ENCODE results near the gene PPM1H. TPM values are rescaled to one million over a fixed set of nuclear protein-coding genes. Genes with fewer than 3 reads are reported as not detected.

PPM1H gene
- total RNA-seq, 1 donor, result 13.4 TPM

DNA sequence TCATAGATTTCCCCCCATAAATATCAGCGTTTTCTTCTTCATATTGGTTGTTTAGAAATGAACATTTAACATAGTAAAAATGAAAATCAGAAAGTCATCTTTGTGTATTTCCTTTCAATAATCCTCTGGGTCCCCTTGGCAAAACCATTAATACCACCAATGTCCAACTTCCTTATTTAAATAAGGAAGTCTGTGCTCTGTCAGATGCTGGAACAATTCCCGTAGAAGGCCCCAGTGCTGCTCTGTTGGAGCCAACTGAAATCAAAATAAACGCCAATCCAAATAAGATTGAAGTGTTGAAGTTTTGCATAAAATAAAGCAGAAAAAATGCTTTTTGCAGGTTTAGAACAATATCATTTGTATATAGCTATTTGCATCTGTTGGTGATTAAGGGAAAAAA lies 93.1 kb downstream of the PPM1H start:
- TF ChIP-seq, protein P1, sequence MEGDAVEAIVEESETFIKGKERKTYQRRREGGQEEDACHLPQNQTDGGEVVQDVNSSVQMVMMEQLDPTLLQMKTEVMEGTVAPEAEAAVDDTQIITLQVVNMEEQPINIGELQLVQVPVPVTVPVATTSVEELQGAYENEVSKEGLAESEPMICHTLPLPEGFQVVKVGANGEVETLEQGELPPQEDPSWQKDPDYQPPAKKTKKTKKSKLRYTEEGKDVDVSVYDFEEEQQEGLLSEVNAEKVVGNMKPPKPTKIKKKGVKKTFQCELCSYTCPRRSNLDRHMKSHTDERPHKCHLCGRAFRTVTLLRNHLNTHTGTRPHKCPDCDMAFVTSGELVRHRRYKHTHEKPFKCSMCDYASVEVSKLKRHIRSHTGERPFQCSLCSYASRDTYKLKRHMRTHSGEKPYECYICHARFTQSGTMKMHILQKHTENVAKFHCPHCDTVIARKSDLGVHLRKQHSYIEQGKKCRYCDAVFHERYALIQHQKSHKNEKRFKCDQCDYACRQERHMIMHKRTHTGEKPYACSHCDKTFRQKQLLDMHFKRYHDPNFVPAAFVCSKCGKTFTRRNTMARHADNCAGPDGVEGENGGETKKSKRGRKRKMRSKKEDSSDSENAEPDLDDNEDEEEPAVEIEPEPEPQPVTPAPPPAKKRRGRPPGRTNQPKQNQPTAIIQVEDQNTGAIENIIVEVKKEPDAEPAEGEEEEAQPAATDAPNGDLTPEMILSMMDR (IDR thresholded peaks at IDR 0.05; ENCODE audit: extremely low read depth, low read depth, low read length), result no peak
- no peaks in the 10 kb centered on the region for H3K27me3 ChIP-seq (ENCODE audit: insufficient read depth, low read length)
- no peaks in the 10 kb centered on the region for H3K79me2 ChIP-seq (ENCODE audit: insufficient read depth, low read length)
- H3K4me1 ChIP-seq (ENCODE audit: insufficient read depth, low read length), result peaks cover 8% of the 10 kb centered on the region
- peak overlapping the region; percentile 57 for H2AFZ ChIP-seq (ENCODE audit: low read length)
- DNase-seq (ENCODE audit: insufficient read length, low spot score, missing footprints), result no peak
- no peaks in the 10 kb centered on the region for H4K20me1 ChIP-seq (ENCODE audit: insufficient read depth, low read length)
- H3K4me3 ChIP-seq (ENCODE audit: insufficient read depth, low read length), result no peak overlapping the region
- no peak overlapping the region for H3K4me2 ChIP-seq (ENCODE audit: insufficient read depth, low read length)
- no peak overlapping the region for H3K27ac ChIP-seq (ENCODE audit: low read depth, low read length)
- no peaks in the 10 kb centered on the region for H3K9me3 ChIP-seq (ENCODE audit: low read depth, low read length)
- H3K36me3 ChIP-seq (ENCODE audit: insufficient read depth, low read length), result no peaks in the 10 kb centered on the region

DNA sequence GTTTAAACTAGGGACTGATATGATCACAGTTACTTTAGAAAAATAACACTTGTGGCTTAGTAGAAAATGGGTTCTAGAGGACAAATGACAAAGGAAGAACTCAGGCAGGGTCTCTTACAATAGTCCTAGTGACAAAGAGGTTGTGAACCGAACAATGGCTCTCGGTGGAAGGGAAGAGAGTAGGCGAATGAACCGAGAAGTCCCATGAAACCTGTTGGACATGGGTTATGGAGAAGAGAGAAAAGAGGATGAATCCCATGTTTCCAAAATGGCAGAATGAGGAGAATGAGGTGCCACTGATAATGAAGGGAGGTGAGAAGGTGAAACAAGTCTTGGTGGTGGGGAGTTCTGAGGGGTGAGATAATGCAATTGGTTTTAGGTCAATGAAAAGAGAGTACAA lies 94.1 kb downstream of the PPM1H start:
- H3K4me3 ChIP-seq (ENCODE audit: insufficient read depth, low read length), result no peak overlapping the region
- DNase-seq (ENCODE audit: insufficient read length, low spot score, missing footprints), result no peak
- no peak overlapping the region for H3K27ac ChIP-seq (ENCODE audit: low read depth, low read length)
- no peak overlapping the region for H2AFZ ChIP-seq (ENCODE audit: low read length)
- no peaks in the 10 kb centered on the region for H3K9me3 ChIP-seq (ENCODE audit: low read depth, low read length)
- no peak overlapping the region for H3K4me2 ChIP-seq (ENCODE audit: insufficient read depth, low read length)
- H3K4me1 ChIP-seq (ENCODE audit: insufficient read depth, low read length), result peaks cover 3% of the 10 kb centered on the region
- H4K20me1 ChIP-seq (ENCODE audit: insufficient read depth, low read length), result no peaks in the 10 kb centered on the region
- no peaks in the 10 kb centered on the region for H3K36me3 ChIP-seq (ENCODE audit: insufficient read depth, low read length)
- H3K79me2 ChIP-seq (ENCODE audit: insufficient read depth, low read length), result no peaks in the 10 kb centered on the region
- no peaks in the 10 kb centered on the region for H3K27me3 ChIP-seq (ENCODE audit: insufficient read depth, low read length)
- TF ChIP-seq, protein P1 (IDR thresholded peaks at IDR 0.05; ENCODE audit: extremely low read depth, low read depth, low read length), result no peak

DNA sequence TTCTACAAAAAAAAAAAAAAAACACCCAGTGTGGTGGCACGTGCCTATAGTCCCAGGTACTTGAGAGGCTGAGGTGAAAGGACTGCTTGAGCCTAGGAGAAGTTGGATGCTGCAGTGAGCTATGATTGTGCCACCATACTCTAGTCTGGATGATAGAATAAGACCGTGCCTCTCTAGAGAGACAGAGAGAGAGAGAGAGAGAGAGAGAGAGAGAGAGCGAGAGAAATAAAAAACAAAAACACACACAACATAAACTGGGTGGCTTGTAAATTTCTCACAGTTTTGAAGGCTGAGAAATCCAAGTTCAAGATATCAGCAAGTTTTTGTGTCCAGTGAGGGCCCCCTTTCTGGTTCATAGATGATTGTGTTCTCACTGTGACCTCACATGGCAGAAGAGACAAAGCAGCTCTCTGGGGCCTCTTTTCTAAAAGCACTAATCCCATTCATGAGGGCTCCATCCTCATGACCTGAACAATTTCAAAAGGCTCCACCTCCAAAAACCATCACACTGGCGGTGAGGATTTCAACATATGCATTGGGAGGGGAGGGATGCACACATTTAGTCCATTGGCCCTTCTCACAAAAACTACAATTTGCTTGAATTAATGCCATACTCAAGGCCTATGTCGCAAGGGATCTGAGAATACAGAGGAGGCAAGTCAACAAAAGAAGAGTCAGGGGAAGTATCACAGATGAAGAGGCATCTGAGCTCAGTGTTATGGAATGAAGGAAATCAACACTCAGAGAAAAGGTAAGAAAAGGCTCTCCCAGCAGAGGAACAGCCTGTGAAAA lies 94.9 kb downstream of the PPM1H start:
- Histone ChIP-seq H3K79me2 (ENCODE audit: insufficient read depth, low read length) (no peaks in the 10 kb centered on the region), H3K4me1 (ENCODE audit: insufficient read depth, low read length) (peaks cover 6% of the 10 kb centered on the region), H3K27ac (ENCODE audit: low read depth, low read length) (no peak overlapping the region), H3K4me3 (ENCODE audit: insufficient read depth, low read length) (no peak overlapping the region), H3K4me2 (ENCODE audit: insufficient read depth, low read length) (no peak overlapping the region), H3K9me3 (ENCODE audit: low read depth, low read length) (no peaks in the 10 kb centered on the region), H2AFZ (ENCODE audit: low read length) (no peak overlapping the region), H3K27me3 (ENCODE audit: insufficient read depth, low read length) (no peaks in the 10 kb centered on the region), H3K36me3 (ENCODE audit: insufficient read depth, low read length) (no peaks in the 10 kb centered on the region), H4K20me1 (ENCODE audit: insufficient read depth, low read length) (no peaks in the 10 kb centered on the region)
- TF ChIP-seq, protein P1 (IDR thresholded peaks at IDR 0.05; ENCODE audit: extremely low read depth, low read depth, low read length), result no peak
- no peak for DNase-seq (ENCODE audit: insufficient read length, low spot score, missing footprints)

DNA sequence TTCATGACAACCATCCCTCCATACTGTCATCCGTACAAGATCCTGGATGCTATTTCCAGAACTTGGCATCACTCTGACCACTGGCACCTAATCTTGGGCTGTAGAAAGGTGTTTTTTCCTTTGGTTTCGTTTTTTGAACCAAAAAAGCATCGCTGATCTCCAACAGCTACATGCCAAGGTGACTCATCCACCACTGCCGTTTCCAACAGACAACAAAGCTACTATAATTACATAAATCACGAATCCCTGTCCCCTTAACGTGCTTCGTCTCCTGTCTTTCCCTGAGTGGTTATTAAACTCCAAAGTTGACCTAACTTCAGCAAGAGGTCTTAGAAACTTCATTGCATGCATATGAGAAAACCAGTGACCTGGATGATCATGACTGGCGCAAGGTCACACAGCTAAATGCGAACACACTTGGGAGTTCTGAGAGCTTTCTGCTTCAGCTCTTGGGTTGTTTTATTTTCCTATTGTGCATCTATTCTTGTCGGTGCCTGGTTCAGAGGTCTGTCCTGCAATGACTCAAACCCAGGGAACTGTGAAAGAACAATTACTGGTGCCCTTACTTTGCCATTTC lies 99.9 kb downstream of the PPM1H start:
- Histone ChIP-seq H3K4me3 (ENCODE audit: insufficient read depth, low read length) (peak overlapping the region; percentile 56), H2AFZ (ENCODE audit: low read length) (peak overlapping the region; percentile 59), H3K4me1 (ENCODE audit: insufficient read depth, low read length) (peaks cover 9% of the 10 kb centered on the region), H3K27me3 (ENCODE audit: insufficient read depth, low read length) (no peaks in the 10 kb centered on the region), H3K79me2 (ENCODE audit: insufficient read depth, low read length) (peaks cover 2% of the 10 kb centered on the region), H3K27ac (ENCODE audit: low read depth, low read length) (peak overlapping the region; percentile 38), H3K9me3 (ENCODE audit: low read depth, low read length) (no peaks in the 10 kb centered on the region), H3K36me3 (ENCODE audit: insufficient read depth, low read length) (no peaks in the 10 kb centered on the region), H4K20me1 (ENCODE audit: insufficient read depth, low read length) (no peaks in the 10 kb centered on the region), H3K4me2 (ENCODE audit: insufficient read depth, low read length) (peak overlapping the region; percentile 64)
- TF ChIP-seq, protein P1 (IDR thresholded peaks at IDR 0.05; ENCODE audit: extremely low read depth, low read depth, low read length), result no peak
- DNase-seq (ENCODE audit: insufficient read length, low spot score, missing footprints), result no peak

Measured in osteoblast (primary cell).